Testis (tissue), 3 donors: ENCODE measurements around the gene ANKS4B. TPM values are rescaled to one million over a fixed set of nuclear protein-coding genes. Genes with fewer than 3 reads are reported as not detected.
"Not testable (repeated sequence)": the region's sequence is repeated elsewhere in the genome, so short reads cannot be mapped to it uniquely, and the experiment has no call there.

Experiments used
- DNase-seq: peaks from one replicate; pipeline ENCODE4 v3.0.0-alpha.2; 2019
- H3K27ac ChIP-seq, 2 donors: fragments of 200-600 bp; sonication (generic); one replicate each; pipeline ENCODE4 v1.5.1; 2019
- H3K27me3 ChIP-seq: fragments of 200-600 bp; sonication (generic); one replicate; pipeline ENCODE4 v1.5.1; 2019
- H3K36me3 ChIP-seq: fragments of 200-600 bp; sonication (generic); one replicate; pipeline ENCODE4 v1.5.1; 2017; ENCODE audit warnings: low read depth; ENCODE audit errors: missing control alignments
- H3K4me1 ChIP-seq: fragments of 200-600 bp; sonication (generic); one replicate; pipeline ENCODE4 v1.5.1; 2019
- H3K4me3 ChIP-seq, 2 donors: fragments of 200-600 bp; sonication (generic); one replicate each; pipeline ENCODE4 v1.5.1; 2017 to 2019
- H3K9me3 ChIP-seq: fragments of 200-600 bp; sonication (generic); one replicate; pipeline ENCODE4 v1.5.1; 2017
- POLR2A ChIP-seq: fragments of 450-650 bp; IDR thresholded peaks from one replicate; pipeline ENCODE4 v1.6.1; 2017; ENCODE audit warnings: antibody characterized with exemption, mild to moderate bottlenecking, moderate library complexity
- WGBS, 2 donors: methylation state at CpG; one replicate each; pipeline ENCODE4 v1.1.5; 2018; 5-methylcytosine and 5-hydroxymethylcytosine counted together
- intact Hi-C: fragments of 100-400 bp; cut with DNase I; formaldehyde crosslinking; loops from one replicate; pipeline ENCODE4 v1.15.1; 2023; ENCODE audit warnings: low total_unique reads
- polyA plus RNA-seq: library from polyadenylated mRNA; stranded (reverse); fragments of 350-450 nt; fragmentation: Illumina TruSeq; extraction: RNeasy Lipid Tissue Mini Kit (QIAGEN cat#74804); gene quantifications from one replicate; pipeline ENCODE4 v1.2.3, GENCODE V29; 2014; ENCODE audit warnings: low read depth, low replicate concordance; ENCODE audit not compliant: insufficient read depth
- total RNA-seq, 2 donors: library from RNA; depleted of rRNA; stranded (reverse); fragments of >200 nt; gene quantifications; one replicate each; pipeline ENCODE4 v1.2.3, GENCODE V29; 2016
- TF ChIP-seq, protein P1 (sequence below), 3 experiments: fragments of 450-650 bp in 2 of 3; fragments of 200-600 bp in 1 of 3; sonication (generic) in 1 of 3; IDR thresholded peaks; one replicate each; pipeline ENCODE4 v1.5.1; 2016 to 2019; ENCODE audit warnings: antibody characterized with exemption in 3 of 3, mild to moderate bottlenecking in 2 of 3, moderate library complexity in 1 of 3

The ANKS4B gene
- total and polyA plus RNA-seq, 3 donors from 2014 or later = 0.12 to 0.40 (median 0.24) TPM

DNA sequence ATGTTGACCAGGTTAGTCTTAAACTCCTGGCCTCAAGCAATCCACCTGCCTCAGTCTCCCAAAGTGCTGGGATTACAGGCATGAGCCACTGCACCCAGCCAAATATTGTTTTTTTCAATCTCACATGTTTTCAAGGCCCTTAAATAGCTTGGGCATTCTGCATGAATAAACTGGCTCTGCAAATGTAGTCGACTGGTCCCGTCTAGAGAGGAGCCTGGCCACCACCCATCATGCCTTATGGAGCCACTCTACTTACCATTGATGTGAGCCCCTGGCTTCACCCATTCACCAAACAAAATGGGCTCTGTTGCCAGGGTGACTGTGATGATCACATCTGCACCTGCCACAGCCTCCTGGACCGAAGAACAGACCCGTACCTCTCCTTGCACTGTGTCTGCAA, 33.8 kb downstream of the ANKS4B start:
- Histone ChIP-seq H3K4me1 (no peaks in the 10 kb centered on the region), H3K9me3 (no peaks in the 10 kb centered on the region), H3K36me3 (no peaks in the 10 kb centered on the region), H3K27ac (no peak overlapping the region), H3K4me3 (no peak overlapping the region), H3K27me3 (no peaks in the 10 kb centered on the region)
- intact Hi-C loops = no loop called here
- WGBS, 2 donors = 91 to 95% methylated on average over 4 of the region's 4 CpGs
- no peak for DNase-seq
- TF ChIP-seq POLR2A = no peak
- TF ChIP-seq, protein P1, sequence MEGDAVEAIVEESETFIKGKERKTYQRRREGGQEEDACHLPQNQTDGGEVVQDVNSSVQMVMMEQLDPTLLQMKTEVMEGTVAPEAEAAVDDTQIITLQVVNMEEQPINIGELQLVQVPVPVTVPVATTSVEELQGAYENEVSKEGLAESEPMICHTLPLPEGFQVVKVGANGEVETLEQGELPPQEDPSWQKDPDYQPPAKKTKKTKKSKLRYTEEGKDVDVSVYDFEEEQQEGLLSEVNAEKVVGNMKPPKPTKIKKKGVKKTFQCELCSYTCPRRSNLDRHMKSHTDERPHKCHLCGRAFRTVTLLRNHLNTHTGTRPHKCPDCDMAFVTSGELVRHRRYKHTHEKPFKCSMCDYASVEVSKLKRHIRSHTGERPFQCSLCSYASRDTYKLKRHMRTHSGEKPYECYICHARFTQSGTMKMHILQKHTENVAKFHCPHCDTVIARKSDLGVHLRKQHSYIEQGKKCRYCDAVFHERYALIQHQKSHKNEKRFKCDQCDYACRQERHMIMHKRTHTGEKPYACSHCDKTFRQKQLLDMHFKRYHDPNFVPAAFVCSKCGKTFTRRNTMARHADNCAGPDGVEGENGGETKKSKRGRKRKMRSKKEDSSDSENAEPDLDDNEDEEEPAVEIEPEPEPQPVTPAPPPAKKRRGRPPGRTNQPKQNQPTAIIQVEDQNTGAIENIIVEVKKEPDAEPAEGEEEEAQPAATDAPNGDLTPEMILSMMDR (IDR thresholded peaks at IDR 0.05) = no peak

DNA sequence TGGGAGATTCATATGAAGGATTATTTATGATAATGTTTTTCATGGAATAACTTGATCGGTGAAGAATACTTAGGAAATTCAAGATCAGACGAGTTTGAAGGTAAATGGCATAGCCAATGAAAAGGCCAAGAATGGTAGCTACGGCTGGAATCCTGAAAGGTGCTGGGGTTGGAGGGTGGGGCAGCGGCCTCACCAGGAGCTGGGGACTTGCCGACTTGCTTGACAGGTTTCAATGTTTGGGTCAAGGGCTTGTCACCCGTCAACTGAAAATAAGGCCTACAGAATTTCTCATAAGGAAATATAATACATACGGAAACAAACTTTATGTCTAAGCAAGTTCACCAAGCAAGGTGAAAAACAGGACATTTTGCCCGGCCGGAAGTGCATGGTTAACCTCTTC, 34.7 kb downstream of the ANKS4B start:
- Histone ChIP-seq H3K4me3 (no peak overlapping the region), H3K4me1 (no peaks in the 10 kb centered on the region), H3K27ac (no peak overlapping the region), H3K36me3 (no peaks in the 10 kb centered on the region), H3K27me3 (no peaks in the 10 kb centered on the region), H3K9me3 (no peaks in the 10 kb centered on the region)
- DNase-seq = no peak
- no peak for TF ChIP-seq POLR2A
- TF ChIP-seq, protein P1 (IDR thresholded peaks at IDR 0.05) = no peak
- 90 to 93% methylated on average over 9 of the region's 9 CpGs for WGBS, 2 donors
- intact Hi-C loops = no loop called here

DNA sequence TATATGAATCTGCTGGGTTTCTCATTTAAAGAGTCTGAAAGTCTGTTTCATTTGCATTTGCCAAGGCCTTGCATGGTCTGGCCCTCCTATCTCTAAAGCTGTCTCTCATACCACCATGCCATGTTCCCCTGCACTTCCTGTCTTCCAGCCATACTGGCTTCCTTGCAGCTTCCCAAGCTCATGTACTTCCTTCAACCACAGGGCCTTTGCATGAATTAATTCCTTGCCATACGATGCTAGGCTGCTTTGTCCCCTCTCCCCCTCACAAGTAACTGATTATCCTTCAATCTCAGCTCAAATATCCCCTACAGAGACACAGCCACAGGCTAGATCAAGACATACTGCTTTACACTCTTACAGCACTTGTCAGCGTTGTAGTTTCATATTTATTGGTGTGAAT, 38.8 kb downstream of the ANKS4B start:
- no peak for DNase-seq
- H3K9me3 ChIP-seq = no peaks in the 10 kb centered on the region
- no peaks in the 10 kb centered on the region for H3K27me3 ChIP-seq
- intact Hi-C loops = no loop called here
- H3K4me3 ChIP-seq = no peak overlapping the region
- H3K4me1 ChIP-seq = peaks cover 3% of the 10 kb centered on the region
- TF ChIP-seq POLR2A = no peak
- TF ChIP-seq, protein P1 (IDR thresholded peaks at IDR 0.05) = no peak
- no peak overlapping the region for H3K27ac ChIP-seq
- H3K36me3 ChIP-seq = no peaks in the 10 kb centered on the region
- 71 to 93% methylated on average over 2 of the region's 2 CpGs for WGBS, 2 donors

DNA sequence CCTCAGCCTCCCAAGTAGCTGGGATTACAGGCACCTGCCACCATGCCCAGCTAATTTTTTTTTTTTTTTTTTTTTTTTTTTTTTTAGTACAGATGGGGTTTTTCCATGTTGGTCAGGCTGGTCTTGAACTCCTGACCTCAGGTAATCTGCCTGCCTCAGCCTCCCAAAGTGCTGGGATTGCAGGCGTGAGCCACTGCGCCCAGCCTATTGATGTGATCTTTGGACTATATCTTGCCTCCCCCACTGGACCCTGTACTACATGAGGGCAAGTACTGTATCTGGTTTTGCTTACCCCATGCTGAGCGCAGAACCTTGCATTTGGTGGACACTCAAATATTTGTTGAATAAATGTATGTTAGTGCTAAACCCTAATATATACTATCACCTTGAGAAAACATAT, 39.3 kb downstream of the ANKS4B start:
- H3K4me3 ChIP-seq, H3K9me3 ChIP-seq, H3K36me3 ChIP-seq, DNase-seq, H3K27me3 ChIP-seq, H3K4me1 ChIP-seq, H3K27ac ChIP-seq, intact Hi-C loops: not testable (repeated sequence)
- 85 to 95% methylated on average over 2 to 3 of the region's 3 CpGs for WGBS, 2 donors

DNA sequence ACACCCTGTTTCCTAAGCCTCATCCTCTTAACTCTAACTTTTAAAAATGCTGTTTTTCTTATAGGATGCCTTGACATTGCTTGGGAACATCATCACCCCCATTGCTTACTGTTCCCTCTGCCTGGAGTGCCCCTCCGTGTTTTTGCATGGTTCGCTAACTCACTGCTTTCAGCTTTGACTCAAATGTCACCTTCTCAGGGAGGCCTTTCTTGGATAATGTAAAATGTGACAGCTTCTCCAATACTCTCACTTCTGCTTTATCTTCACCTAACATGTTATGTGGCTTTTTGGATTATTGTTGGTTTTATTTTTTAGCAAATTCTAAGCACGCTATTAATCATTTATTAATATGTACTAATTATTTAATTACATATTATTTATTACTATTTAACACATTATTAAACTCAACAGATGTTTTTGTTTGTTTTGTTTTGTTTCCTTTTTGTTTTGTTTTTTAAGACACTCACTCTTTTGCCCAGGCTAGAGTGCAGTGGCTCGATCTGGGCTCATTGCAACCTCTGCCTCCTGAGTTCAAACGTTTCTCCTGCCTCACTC, 40.8 kb downstream of the ANKS4B start:
- no peaks in the 10 kb centered on the region for H3K9me3 ChIP-seq
- WGBS, 2 donors = 80 to 83% methylated on average over 5 of the region's 5 CpGs
- no peak overlapping the region for H3K27ac ChIP-seq
- DNase-seq = no peak
- H3K4me1 ChIP-seq = peaks cover 9% of the 10 kb centered on the region
- intact Hi-C loops = no loop called here
- H3K36me3 ChIP-seq = no peaks in the 10 kb centered on the region
- no peaks in the 10 kb centered on the region for H3K27me3 ChIP-seq
- H3K4me3 ChIP-seq = no peak overlapping the region
- no peak for TF ChIP-seq POLR2A
- TF ChIP-seq, protein P1 (IDR thresholded peaks at IDR 0.05) = no peak
